Mucosa of rectum (tissue), 2 donors: Measurements from ENCODE around the gene CD74.

ENCODE experiments used
- H3K27ac ChIP-seq, 2 donors: one replicate each; pipeline ENCODE4 v1.7.0; 2013; ENCODE audit warnings: inconsistent platforms in 2 of 2, low read depth in 2 of 2, low read length in 2 of 2
- H3K27me3 ChIP-seq, 2 donors: one replicate each; pipeline ENCODE4 v1.7.0; 2013; ENCODE audit warnings: low read length in 2 of 2; ENCODE audit not compliant: control insufficient read depth in 2 of 2, insufficient read depth in 2 of 2
- H3K36me3 ChIP-seq, 2 donors: one replicate each; pipeline ENCODE4 v1.7.0; 2013; ENCODE audit warnings: low read length in 2 of 2; ENCODE audit not compliant: control insufficient read depth in 2 of 2, insufficient read depth in 2 of 2
- H3K4me1 ChIP-seq, 2 donors: one replicate each; pipeline ENCODE4 v1.7.0; 2013; ENCODE audit warnings: low read length in 2 of 2, mild to moderate bottlenecking in 1 of 2; ENCODE audit not compliant: control insufficient read depth in 2 of 2, insufficient read depth in 2 of 2
- H3K4me3 ChIP-seq, 2 donors: one replicate each; pipeline ENCODE4 v1.7.0; 2013; ENCODE audit warnings: low read length in 2 of 2
- H3K9ac ChIP-seq, 2 donors: one replicate each; pipeline ENCODE4 v1.7.0; 2013; ENCODE audit warnings: low read length in 2 of 2, low read depth in 1 of 2, mild to moderate bottlenecking in 1 of 2
- H3K9me3 ChIP-seq, 2 donors: one replicate each; pipeline ENCODE4 v1.7.0; 2013; ENCODE audit warnings: low read length in 2 of 2; ENCODE audit not compliant: control insufficient read depth in 2 of 2
- donor health status: healthy.
- donor health status: Normal muscosa, but diverticular disease.

The CD74 gene

GRCh38 chr5:150451594-150451993 lies 38.9 kb upstream of the CD74 start:
- Histone ChIP-seq H3K4me3 (no peak overlapping the region), H3K36me3 (peaks cover 9 to 15% of the 10 kb centered on the region in 2 donors), H3K27ac (no peak overlapping the region), H3K4me1 (peaks cover 16% of the 10 kb centered on the region in 2 donors), H3K27me3 (no peaks in the 10 kb centered on the region), H3K9ac (no peak overlapping the region), H3K9me3 (no peaks in the 10 kb centered on the region)

GRCh38 chr5:150449517-150450339 lies 37.0 kb upstream of the CD74 start, which contains the start of gene RPS14:
Gene RPS14 (minus strand): TSS chr5:150449739. CDS start chr5:150447733, 2,006 bp downstream.
- Histone ChIP-seq H3K9me3 (no peaks in the 10 kb centered on the region), H3K36me3 (peaks cover 27 to 33% of the 10 kb centered on the region in 2 donors), H3K4me3 (peak within 1 kb of the TSS; percentile 89 to 95), H3K27me3 (no peaks in the 10 kb centered on the region), H3K27ac (peak within 1 kb of the TSS; percentile 98 to 99), H3K4me1 (peaks cover 16% of the 10 kb centered on the region in 2 donors), H3K9ac (peak within 1 kb of the TSS; percentile 93 to 97)

DNA sequence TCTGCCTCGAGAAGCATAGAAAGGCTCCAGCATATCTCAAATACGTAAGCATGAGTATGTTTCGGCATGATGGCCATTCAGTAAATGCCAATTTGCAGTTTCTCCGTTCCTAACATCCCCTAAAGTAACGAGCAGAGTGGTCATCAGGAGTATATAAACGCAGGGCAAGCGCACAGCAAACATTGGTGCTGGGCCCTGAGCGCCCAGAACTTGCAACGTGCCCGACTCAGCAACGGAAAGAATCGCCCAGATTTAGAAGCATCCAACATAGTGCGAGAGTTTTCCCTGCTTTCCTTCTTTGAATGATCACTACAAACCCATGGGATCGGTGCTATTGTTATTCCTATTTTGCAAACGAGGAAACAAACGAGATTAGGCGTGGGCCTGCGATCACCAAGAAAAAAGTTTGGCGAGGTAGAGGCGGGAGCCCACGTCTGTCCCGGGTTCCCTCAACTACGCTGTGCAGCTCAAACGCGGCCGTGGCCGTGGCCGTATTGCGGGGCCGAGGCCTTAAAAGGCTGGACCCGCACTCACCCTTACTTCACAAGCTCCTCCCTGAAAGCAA lies 36.3 kb upstream of the CD74 start:
- Histone ChIP-seq H3K27ac (peak overlapping the region; percentile 98 to 99), H3K4me3 (peak overlapping the region; percentile 89 to 95), H3K9me3 (no peaks in the 10 kb centered on the region), H3K4me1 (peaks cover 16% of the 10 kb centered on the region in 2 donors), H3K27me3 (no peaks in the 10 kb centered on the region), H3K9ac (peak overlapping the region; percentile 93 to 97), H3K36me3 (peaks cover 32 to 40% of the 10 kb centered on the region in 2 donors)

DNA sequence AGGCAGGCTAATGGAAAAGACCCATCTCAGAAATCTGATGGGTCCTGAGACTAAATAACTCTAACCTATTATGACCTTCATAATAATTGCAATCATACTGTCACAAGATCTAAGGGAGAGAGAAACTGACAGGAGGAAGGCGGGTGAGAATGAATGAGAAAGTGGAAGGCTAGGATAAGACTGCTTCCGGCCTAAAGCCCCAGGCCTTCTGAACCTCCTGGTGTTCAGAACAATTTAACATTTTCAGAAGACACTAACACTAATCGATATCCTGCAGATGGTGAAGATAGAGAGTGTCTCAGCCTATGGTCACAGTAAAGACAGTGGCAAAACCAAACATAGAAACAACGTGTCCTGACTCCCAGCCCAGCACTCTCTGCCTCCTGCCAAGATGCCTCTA lies 35.6 kb upstream of the CD74 start:
- Histone ChIP-seq H3K9me3 (no peaks in the 10 kb centered on the region), H3K4me3 (peak overlapping the region; percentile 89 to 95), H3K4me1 (peaks cover 16% of the 10 kb centered on the region in 2 donors), H3K36me3 (peaks cover 39 to 47% of the 10 kb centered on the region in 2 donors), H3K9ac (peak overlapping the region; percentile 93 to 97), H3K27ac (peak overlapping the region in 1 of 2 donors; percentile 99), H3K27me3 (no peaks in the 10 kb centered on the region)

DNA sequence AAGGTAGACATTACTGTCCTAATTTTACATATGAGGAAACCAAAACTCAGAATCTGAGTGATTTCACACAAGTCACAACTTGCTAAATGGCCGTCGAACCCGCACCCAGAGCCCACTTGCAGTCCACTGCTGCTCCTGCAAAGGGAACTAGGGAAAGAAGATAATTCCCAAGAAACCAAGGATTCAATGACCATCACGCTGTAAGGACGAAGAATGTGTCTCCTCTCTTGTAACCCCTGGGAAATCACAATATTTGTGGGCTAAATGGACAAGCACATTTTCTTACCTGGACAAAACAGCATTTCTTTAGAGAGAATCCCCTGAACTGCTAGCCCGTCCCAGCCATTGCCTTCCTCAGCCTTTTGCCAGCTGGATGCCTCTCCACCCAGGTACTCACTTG lies 34.5 kb upstream of the CD74 start:
- H3K36me3 ChIP-seq = peaks cover 41 to 53% of the 10 kb centered on the region in 2 donors
- H3K9ac ChIP-seq = no peak overlapping the region
- no peak overlapping the region for H3K4me3 ChIP-seq
- H3K4me1 ChIP-seq = peaks cover 16% of the 10 kb centered on the region in 2 donors
- H3K27ac ChIP-seq = no peak overlapping the region
- H3K27me3 ChIP-seq = no peaks in the 10 kb centered on the region
- H3K9me3 ChIP-seq = no peaks in the 10 kb centered on the region

DNA sequence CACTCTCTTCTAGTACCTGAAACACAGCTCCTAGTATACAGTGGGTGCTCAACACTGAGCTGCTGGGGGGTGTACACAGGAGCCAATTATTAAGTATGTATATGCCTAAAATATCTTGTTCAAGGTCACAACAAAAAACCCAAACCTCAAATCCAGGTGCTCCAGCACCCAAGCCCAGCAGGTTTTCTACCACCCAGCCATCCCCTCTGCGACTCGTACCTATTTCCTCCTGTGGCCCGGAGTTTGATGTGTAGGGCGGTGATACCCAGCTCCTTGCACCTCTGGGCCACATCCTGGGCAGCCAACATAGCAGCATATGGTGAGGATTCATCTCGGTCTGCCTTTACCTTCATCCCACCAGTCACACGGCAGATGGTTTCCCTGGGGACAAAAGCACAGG lies 33.9 kb upstream of the CD74 start:
- Histone ChIP-seq H3K9me3 (no peaks in the 10 kb centered on the region), H3K36me3 (peaks cover 41 to 54% of the 10 kb centered on the region in 2 donors), H3K9ac (no peak overlapping the region), H3K4me3 (no peak overlapping the region), H3K27me3 (no peaks in the 10 kb centered on the region), H3K4me1 (peaks cover 16% of the 10 kb centered on the region in 2 donors), H3K27ac (no peak overlapping the region)

DNA sequence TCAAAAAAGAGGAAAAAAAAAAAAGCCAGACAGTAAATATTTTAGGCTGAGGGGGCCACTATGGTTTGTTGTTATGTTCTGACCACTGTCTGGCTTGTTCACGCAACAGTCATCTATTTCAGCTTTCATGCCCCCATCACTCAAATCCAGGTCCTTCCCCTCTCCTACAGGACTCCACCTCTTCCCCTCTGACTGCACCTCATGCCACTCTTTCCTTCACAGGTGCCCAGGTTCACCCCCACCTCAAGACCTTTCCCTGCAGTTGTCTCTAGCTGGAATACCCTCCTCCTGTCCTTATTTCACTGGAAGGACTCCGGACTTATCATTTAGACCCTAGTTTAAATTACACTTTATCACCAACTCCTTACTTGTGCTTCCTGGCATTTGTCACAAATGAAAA lies 33.4 kb upstream of the CD74 start:
- H3K27ac ChIP-seq = no peak overlapping the region
- no peak overlapping the region for H3K4me3 ChIP-seq
- no peaks in the 10 kb centered on the region for H3K27me3 ChIP-seq
- peaks cover 16% of the 10 kb centered on the region in 2 donors for H3K4me1 ChIP-seq
- no peak overlapping the region for H3K9ac ChIP-seq
- H3K36me3 ChIP-seq = peaks cover 41 to 54% of the 10 kb centered on the region in 2 donors
- H3K9me3 ChIP-seq = no peaks in the 10 kb centered on the region

DNA sequence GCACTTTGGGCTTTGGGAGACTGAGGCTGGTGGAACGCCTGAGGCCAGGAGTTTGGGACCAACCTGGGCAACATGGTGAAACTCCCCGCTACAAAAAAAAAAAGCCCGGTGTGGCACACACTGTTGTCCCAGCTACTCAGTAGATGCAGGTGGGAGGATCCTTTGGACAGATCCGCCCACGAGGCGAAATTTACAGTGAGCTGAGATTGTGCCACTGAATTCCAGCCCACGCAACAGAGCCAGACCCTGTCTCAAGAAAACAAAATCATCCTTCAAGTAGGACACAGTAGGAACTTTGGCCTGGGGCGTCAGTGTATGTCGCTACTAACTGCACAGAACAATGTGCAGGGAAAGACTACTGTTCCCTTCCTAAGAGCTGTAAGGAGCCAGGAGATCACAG lies 32.1 kb upstream of the CD74 start:
- Histone ChIP-seq H3K36me3 (peaks cover 41 to 57% of the 10 kb centered on the region in 2 donors), H3K27me3 (no peaks in the 10 kb centered on the region), H3K9me3 (no peaks in the 10 kb centered on the region), H3K27ac (no peak overlapping the region), H3K4me3 (no peak overlapping the region), H3K9ac (no peak overlapping the region), H3K4me1 (peaks cover 16% of the 10 kb centered on the region in 2 donors)

GRCh38 chr5:150443242-150444075 lies 30.7 kb upstream of the CD74 start:
- Histone ChIP-seq H3K4me3 (no peak overlapping the region), H3K27ac (no peak overlapping the region), H3K9me3 (no peaks in the 10 kb centered on the region), H3K9ac (no peak overlapping the region), H3K36me3 (peaks cover 41 to 57% of the 10 kb centered on the region in 2 donors), H3K27me3 (no peaks in the 10 kb centered on the region), H3K4me1 (peaks cover 8 to 11% of the 10 kb centered on the region in 2 donors)
